Loucy (cell line): ENCODE results near the gene ARMH4.

Experiments
- CTCF ChIP-seq: fragments of 200-600 bp; sonication (generic); conservative IDR thresholded peaks from 2 replicates; pipeline ENCODE4 v1.5.1; 2014; ENCODE audit warnings: mild to moderate bottlenecking, antibody characterized with exemption, low read length
- EZH2phosphoT487 ChIP-seq: fragments of 200-600 bp; IDR thresholded peaks from 2 replicates; pipeline ENCODE4 v1.6.1; 2018; ENCODE audit warnings: antibody characterized with exemption, mild to moderate bottlenecking, moderate library complexity, borderline replicate concordance

GRCh38 chr14:58145936-58146335 lies 6.1 kb downstream of the ARMH4 start:
- TF ChIP-seq EZH2phosphoT487 (no peak), CTCF (no peak)
